Brain pericyte (primary cell): ENCODE results near the gene CCL28.
A peak's percentile ranks its signal among the peaks of the same experiment; 100 is the strongest.
"Not testable (repeated sequence)": the region's sequence is repeated elsewhere in the genome, so short reads cannot be mapped to it uniquely, and the experiment has no call there.

Source experiments
- DNase-seq: peaks from one replicate; pipeline ENCODE4 v3.0.0-alpha.2; 2012; ENCODE audit warnings: low read depth, low spot score

The CCL28 gene, protein sequence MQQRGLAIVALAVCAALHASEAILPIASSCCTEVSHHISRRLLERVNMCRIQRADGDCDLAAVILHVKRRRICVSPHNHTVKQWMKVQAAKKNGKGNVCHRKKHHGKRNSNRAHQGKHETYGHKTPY

DNA sequence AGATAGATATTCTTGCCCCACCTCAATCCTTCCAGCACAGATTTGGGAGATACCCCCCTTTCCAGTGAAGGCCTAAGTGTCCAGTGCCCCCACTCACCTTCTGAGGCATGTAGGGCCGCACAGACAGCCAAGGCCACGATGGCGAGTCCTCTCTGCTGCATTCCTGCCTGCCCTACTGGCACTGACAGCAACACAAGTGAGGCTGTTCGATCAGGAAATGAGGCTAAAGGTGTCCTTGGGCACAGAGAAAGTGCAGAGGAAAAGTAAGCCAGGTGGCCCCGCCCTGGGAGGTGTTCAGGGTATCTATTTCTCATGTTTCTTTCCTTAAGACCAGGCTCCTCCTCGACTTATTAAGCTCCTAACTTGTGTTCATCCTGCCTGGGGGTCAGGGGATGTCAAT is at the start of gene CCL28:
TSS of gene CCL28 (minus strand) at position 236 of the 400 bp plus-strand sequence. CDS start at position 161, 75 bp downstream.
- DNase-seq, result no peak

DNA sequence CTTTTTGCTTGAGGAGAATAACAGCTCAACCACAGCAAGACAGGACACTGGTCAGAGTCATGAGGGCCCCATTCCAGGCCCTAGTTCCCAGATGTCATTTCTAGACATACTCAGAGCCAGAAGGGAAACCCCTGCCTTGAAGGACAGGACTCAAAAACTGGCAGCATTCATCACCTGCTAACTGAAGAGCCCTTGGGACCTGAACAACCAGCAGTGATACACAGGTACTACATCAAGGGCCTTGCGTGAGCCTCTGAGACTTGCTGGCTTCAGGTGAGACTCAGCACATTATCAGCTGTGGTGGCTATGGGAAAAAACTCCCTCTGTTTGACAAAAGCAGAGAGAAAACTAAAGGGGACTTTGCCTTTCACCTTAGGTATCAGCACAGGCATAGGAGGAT is 48.9 kb upstream of the CCL28 start:
- DNase-seq, result no peak

DNA sequence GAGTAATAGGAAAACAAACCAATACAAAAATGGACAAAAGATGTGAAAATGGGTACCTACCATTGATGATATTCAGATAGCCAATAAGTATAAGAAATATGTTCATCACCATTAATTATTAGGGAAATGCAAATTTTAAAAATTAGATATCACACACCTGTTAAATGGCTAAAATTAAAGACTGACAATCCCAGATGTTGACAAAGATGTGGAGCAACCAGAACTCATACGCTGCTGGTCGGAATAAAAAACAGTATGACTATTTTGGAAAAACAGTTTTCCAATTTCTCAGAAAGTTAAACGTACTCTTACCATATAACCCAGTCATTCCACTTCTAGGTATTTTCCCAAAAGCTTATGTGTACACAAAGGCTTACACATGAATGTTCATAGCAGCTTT is 44.4 kb upstream of the CCL28 start:
- no peak for DNase-seq

DNA sequence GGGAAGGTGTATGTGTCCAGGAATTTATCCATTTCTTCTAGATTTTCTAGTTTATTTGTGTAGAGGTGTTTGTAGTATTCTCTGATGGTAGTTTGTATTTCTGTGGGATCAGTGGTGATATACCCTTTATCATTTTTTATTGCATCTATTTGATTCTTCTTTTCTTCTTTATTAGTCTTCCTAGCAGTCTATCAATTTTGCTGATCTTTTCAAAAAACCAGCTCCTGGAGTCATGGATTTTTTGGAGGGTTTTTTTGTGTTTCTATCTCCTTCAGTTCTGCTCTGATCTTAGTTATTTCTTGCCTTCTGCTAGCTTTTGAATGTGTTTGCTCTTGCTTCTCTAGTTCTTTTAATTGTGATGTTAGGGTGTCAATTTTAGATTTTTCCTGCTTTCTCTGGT is 29.4 kb upstream of the CCL28 start:
- DNase-seq, result not testable (repeated sequence)

DNA sequence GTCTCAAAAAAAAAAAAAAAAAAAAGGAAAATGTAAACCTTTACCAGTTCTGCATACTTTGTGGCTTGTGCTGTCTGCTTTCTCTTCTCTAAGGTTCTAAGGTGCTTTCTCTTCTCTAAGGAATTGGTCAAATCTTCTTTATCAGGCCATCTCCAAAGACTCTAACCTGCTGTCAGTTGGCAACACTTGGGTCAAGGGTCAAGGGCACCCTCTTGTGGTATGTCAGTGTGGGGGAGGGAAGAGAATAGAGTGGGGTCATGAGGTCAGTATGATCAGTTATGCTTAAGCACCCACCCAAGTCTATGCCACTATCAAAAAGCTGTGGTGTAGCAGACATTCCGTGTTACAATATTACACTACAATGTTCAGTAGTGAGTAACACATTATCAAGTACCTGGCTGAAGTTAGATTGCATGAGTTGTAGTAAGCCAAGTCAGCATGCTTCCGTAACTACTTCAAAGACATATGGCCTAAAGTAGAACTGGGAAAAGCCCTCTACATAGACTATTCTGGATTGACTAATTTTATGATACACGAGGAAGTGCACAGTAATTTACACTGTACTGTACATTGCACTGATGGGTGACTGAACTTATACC is 25.0 kb upstream of the CCL28 start:
- no peak for DNase-seq

DNA sequence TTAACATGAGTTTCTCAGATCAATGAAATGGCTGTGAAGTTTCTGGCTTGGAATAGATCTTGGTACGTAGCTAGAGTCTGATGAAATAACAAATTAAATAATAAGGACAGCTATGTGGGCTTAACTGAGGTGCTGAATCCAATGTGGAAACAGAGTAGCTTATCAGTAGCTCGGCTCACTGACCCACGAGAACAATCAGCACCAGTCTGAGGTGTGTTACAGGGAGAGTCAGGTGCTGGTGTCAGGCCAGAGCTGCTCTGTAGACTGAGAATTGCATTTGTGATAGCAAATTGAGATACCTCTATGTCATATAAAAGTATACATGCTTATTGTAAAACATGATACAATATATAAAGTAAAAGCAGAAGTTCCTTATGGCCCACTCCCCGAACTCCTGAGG is 21.2 kb upstream of the CCL28 start:
- no peak for DNase-seq

DNA sequence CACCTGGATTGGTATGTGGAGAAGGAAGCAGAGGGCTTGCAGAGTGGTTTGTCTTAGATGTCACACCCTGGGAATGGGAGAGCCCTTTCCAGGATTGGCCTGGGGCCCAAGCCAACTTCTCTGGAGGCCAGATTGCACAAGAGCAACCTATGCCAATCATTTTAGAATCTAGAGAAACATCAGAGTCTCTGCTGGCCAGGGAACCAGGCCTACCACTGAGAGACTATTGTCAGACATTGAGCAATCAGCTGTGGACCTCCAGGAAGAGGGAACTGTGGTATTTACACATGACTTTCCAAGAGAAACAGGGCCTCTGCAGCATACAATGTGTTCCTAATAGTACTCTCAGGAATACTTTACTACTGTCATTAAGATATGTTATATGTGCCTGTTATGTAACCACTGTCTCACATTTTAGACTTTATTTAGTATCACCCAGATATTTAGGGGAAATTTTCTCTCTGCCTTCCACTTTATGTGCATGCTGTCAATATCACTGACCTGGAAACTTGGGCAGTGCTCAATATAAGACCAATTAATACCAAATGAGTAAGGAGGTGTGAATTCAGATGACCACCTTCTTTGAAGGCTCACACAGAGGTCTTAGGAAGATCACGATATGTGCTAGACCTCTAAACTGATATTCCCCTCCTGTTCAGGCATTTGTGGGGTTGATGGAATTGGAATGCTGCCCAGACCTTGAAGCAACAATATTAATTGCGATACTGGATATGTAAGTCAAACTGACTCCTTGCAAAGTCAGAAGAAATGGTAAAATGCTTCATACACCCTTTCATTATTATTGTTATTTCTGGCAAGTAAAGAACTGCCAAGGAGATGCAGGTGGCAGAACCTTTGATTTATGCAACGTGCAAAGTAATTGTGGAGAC is 20.5 kb upstream of the CCL28 start:
- peak; percentile 85 for DNase-seq

DNA sequence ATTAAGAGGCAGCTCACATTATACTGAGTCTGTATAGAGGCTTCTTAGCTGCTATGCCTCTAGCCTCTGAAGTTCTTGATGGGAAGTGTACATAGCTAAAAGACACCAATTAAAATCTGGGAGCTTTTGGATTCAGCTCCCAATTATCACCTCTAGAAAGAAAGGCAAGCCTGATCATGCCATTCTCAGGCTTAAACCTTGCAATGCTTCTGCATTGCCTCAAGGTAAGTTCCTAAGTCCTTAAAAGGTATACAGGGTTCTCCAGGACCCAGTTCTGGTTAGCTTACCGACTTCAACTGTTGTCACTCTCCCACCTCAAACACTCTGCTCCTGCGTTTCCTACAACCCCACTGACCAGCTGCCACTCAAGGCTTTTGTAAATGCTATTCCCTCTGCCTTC is 17.5 kb upstream of the CCL28 start:
- no peak for DNase-seq

DNA sequence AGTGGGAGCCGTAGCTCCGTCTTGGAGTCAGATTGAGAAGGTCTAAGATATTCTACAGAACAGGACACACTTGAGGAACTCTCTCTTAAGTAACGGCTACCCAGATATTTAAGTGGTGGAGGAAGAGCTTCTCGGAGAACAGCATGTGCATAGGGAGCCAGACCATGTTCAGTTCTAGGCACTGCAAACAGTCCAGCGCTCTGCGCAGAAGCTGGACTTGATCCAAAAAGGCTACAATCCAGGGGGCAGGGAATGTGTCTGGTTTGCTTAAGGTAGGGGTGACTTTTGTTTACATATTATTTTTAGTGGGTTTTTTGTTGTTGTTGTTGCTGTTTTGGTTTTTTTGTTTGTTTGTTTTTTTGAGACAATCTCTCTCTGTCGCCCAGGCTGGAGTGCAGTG is 16.8 kb upstream of the CCL28 start:
- DNase-seq, result no peak

DNA sequence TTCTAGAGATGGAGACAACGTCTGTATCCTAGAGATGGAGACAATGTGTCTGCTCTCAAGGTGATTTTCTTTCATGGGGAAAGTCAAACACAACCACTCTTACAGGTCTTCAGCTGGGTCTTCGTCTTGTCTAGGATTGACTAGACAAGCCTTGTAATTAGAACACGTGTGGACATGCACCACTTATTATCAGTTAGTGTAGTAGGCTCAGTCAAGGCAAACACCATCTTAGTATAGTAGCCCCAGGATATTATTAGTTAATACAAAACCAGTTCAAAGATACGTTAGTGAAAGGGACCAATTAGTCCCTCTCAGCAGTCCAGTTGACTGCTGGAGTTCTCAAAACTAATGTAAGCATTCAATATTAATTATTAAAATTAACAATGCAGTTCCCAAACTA is 15.1 kb upstream of the CCL28 start:
- DNase-seq, result no peak

DNA sequence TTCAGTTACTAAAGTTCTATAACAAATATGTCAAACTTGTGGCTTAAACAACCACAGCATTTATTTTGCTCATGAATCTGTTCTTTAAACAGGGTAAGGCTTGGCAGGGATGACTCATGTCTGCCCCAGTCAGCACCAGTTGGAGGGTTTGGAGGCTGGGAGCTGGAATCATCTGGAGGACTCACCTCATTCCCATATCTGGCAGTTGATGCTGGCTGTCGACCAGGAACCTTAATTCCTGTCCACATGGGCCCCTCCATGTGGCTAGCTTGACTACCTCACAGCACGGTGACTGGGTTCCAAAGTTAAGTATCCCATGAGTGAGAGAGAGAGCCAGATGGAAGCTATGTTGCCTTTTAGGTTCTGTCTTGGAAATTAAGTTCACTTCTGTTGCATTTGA is 13.8 kb upstream of the CCL28 start:
- DNase-seq, result no peak

DNA sequence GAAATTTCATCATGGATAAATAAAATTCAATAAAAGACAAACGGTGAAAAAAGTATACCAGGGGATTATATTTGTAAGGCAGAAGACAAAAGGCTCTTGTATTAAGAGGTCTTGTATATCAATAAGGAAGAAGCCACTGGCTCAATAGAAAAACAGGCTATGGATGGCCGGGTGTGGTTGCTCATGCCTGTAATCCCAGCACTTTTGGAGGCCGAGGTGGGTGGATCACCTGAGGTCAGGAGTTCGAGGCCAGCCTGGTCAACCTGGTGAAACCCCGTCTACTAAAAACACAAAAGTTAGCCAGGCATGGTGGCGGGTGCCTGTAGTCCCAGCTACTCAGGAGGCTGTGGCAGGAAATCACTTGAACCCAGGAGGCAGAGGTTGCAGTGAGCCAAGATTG is 10.9 kb upstream of the CCL28 start:
- DNase-seq, result not testable (repeated sequence)

DNA sequence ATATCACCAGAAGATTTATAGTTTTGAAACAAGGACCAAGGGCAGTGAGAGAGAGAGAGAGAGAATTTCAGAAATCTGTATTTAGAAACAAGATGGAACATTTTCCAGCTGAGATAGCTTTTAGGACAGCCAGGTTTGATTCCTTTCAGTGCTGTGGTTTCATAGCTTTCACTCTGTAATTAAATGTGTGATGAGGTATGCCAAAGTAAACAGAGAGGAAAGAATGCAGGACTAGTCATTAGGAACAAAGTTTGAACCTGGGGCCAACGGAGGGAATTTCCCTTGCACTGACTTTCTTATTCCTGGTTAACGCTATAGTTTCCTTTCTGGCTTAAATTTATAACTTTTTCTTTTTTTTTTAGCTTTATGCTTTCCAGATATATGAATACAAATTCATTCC is 10.0 kb upstream of the CCL28 start:
- DNase-seq, result no peak

DNA sequence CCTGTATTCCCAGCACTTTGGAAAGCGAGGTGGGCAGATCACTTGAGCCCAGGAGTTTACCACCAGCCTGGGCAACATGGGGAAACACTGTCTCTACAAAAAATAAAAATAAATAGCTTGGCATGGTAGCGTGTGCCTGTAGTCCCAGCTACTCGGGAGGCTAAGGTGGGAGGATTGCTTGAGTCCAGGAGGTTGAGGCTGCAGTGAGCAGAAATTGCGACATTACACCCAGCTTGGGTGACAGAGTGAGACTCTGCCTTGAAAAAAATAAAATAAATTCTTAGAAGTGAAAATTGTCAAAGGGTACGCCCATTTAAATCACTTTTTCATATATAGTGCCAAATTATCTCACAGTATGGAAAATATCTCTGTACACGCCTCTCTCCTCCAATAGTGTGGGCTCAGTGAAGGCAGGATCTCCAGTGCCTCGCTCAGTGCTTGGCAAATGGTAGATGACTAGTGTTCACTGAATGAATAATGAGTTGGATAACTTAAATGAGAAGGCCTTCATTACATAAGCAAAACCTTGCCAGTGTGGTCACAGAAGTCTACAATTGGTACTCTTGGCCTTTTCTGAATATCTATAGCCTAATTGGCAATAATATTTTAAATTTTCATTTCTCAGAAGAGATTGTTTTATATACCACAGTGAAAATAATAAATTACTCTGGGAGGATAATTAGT is 9.4 kb upstream of the CCL28 start:
- no peak for DNase-seq

DNA sequence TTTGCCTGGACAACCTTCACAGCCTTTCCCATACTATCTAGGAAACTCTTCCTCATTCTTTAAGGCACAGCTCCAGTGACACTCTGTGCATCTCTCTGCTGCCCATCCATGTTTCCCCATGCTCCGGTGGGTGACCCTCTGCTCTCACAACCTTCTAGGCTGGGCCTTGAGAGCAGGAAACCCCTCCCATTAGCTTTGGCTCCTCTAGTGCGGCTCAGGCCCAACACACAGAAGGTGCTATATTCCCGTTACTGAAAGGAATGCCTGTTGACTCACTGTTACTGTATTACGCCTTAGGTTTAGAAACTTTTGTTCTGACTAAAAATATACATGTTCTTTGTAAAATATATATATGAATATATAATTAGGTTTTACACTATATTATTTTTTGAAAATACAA is 8.1 kb upstream of the CCL28 start:
- DNase-seq, result no peak

DNA sequence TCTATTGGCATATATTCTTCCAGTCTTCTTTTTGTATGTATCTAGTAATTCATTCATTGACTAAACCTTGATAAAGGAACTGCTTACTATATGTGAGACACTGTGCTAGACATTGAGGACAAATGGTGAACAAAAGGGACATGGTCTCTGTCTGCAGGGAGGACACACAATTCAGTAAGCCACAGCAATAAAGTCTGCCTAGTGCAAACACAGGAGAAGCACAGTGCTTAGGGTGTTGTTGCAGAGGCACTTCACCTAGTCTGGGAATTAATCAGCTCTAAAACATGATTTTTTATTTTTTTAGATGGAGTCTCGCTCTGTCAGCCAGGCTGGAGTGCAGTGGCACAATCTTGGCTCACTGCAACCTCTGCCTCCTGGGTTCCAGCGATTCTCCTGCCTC is 6.4 kb upstream of the CCL28 start:
- no peak for DNase-seq

DNA sequence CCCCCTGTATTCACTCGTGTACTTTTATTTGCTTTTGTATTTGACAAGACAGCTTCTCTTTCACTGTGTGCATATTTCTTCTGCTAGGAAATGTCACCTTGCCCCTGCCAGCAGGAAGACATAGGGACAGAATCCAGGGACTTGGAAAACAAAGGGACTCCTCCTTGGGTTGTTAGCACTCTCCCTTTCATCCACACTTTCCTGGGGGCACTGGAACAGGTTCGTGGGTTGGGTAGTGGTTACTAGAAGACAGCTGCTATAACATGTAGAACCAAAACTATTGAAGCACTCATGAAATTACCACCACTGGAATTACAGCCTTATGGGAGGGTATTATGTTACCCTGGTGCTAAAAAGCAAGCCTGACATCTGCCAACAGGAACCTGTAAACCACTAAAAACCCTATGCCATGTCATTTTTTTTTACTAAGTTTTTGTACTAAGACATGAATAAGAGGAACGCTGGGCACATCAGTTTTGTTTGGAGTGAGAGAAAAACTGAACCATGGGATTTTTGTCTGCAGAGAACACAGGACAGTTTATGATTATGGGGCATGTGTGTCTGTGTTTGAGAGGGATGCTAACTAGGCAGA is 4.7 kb upstream of the CCL28 start:
- no peak for DNase-seq

DNA sequence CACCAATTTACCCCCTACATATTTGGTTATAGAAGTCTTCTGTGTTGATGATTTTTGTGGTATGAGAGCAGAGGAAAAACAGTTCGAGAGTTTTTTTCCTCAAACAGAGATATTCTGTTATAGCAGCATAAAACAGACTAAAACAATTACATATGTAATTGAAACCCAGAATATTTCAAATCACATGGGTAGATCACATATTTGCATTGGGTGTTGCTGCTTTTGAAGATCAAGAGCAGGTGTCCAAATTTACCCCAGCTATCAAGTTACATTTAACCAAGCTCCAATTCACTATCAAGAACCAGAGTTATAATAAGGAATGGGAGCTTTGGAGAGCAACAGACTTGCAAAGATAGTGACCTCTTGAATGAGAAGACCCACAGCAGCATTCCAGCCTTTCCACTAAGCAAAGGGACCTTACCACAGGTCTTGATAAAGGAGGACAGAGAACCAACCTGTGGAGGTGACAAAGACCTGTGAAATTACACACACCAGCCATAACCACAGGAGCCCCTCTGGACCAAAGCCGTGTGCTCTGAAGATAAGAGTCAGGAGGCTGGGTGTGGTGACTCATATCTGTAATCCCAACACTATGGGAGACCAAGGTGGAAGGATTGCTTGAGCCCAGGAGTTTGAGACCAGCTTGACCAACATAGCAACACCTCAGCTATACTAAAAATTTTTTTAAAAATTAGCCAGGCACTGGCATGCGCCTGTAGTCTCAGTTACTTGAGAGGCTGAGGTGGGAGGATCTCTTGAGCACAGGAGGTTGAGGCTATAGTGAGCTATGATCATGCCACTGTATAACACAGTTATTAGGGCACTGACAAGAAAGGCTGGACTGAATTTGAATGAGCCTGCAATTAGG is 4.0 kb upstream of the CCL28 start:
- DNase-seq, result no peak

DNA sequence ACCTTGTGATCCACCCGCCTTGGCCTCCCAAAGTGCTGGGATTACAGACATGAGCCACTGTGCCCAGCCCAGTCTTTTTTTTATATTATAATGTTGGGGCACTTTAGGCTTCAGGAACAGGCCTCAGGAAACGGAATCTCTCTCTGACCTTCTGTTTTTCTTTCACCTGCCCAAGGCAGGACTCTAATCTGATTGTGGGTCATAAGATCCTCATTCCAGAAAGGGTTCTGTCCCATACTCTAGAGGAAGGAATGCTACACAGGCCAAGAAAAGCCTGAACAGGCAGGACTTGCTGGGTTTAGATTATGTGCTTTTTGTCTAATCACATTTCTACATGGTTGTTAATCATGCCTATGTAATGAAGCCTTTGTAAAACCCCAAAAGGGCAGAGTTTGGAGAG is 1.8 kb upstream of the CCL28 start:
- no peak for DNase-seq

DNA sequence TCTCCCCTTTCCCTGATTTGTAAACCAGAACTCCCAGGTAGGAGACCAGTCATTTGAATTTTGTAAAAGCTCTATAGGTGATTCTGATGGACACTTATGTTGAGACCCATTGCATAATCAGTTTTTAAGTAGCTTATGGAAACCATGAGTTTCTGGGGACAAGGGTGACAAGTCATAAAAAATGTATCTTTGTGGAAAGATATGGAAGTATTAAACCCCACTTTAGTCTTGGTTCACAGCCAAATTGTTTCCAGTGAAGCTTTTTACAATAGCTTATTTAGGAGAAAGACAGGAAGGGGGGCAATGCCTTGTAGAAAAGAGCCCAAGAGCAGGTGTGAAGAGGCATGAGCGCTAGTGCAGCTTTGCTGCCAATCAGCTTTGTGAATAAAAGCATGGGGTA is 453 bp upstream of the CCL28 start:
- DNase-seq, result no peak

DNA sequence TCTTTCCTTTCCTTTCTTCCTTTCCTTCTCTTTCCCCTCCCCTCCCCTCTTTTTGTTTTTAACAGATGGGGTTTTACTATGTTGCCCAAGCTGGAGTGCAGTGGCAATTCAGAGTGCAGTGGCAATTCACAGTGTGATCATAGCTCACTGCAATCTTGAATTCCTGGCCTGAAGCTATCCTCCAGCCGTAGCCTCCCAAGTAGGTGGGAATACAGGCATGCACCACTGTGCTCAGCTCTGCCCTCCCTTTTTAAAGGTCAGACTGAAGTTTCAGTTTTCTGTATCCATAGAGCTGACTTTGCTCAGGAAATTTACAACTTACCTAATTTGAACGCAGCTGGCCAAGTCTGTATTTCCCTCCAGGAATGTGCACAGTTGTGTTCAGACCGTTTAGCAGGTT is 696 bp downstream of the CCL28 start:
- no peak for DNase-seq
